GM12878 (cell line): ENCODE data around the gene AGBL3. TPM values are rescaled to one million over a fixed set of nuclear protein-coding genes. Genes with fewer than 3 reads are reported as not detected.

Experiments
- ASH2L ChIP-seq: fragments of 300-600, 200-600 bp; sonication (generic); IDR thresholded peaks from 2 replicates; pipeline ENCODE4 v1.6.1; 2017; ENCODE audit warnings: low read depth, mild to moderate bottlenecking, borderline replicate concordance
- BACH1 ChIP-seq: fragments of 450-650 bp; IDR thresholded peaks from 2 replicates; pipeline ENCODE4 v1.6.1; 2017; ENCODE audit warnings: mild to moderate bottlenecking, borderline replicate concordance
- BCL11A ChIP-seq: IDR thresholded peaks from 2 replicates; pipeline ENCODE4 v1.6.1; 2011; ENCODE audit warnings: low read depth, low read length
- CUX1 ChIP-seq: IDR thresholded peaks from 2 replicates; pipeline ENCODE4 v1.6.1; 2012; ENCODE audit warnings: improper control_type of control experiment, low read depth, low read length; ENCODE audit not compliant: insufficient replicate concordance
- E2F4 ChIP-seq: IDR thresholded peaks from 2 replicates; pipeline ENCODE4 v1.6.1; 2012; ENCODE audit warnings: low read depth, low read length, improper control_type of control experiment
- EED ChIP-seq: sonication (generic); IDR thresholded peaks from 2 replicates; pipeline ENCODE4 v1.6.1; 2016; ENCODE audit warnings: antibody characterized with exemption, low read depth
- FOS ChIP-seq: IDR thresholded peaks from 3 replicates; pipeline ENCODE4 v1.6.1; 2011; ENCODE audit warnings: borderline replicate concordance; ENCODE audit not compliant: insufficient read length; ENCODE audit errors: extremely low read depth
- MEF2A ChIP-seq: IDR thresholded peaks from 2 replicates; pipeline ENCODE4 v1.6.1; 2011; ENCODE audit warnings: low read depth, mild to moderate bottlenecking, low read length, moderate library complexity; ENCODE audit not compliant: insufficient read depth
- NFXL1 ChIP-seq: fragments of 450-650 bp; IDR thresholded peaks from 2 replicates; pipeline ENCODE4 v1.6.1; 2017; ENCODE audit warnings: antibody characterized with exemption, mild to moderate bottlenecking, borderline replicate concordance
- RAD51 ChIP-seq: fragments of 450-650 bp; IDR thresholded peaks from 2 replicates; pipeline ENCODE4 v1.6.1; 2016; ENCODE audit warnings: moderate library complexity, mild to moderate bottlenecking, inconsistent platforms
- RCOR1 ChIP-seq: conservative IDR thresholded peaks from 2 replicates; pipeline ENCODE4 v1.6.1; 2012; ENCODE audit warnings: low read depth, low read length, improper control_type of control experiment
- RFX5 ChIP-seq: IDR thresholded peaks from 2 replicates; pipeline ENCODE4 v1.6.1; 2011; ENCODE audit warnings: low read depth, low read length, improper control_type of control experiment
- RUNX3 ChIP-seq: IDR thresholded peaks from 2 replicates; pipeline ENCODE4 v1.6.1; 2012; ENCODE audit warnings: low read length, inconsistent platforms
- polyA plus RNA-seq, 11 experiments: library from polyadenylated mRNA; depleted of rRNA in 4 of 11; unstranded in 6 of 11; stranded (reverse) in 5 of 11; fragments of >200 nt; fragmentation: Nextera tagmentation in 4 of 11; fragmentation: Illumina TruSeq in 1 of 11; extraction: Ambion mirVana in 4 of 11; extraction: Trizol in 1 of 11; gene quantifications; 1 replicate in 1 of 11; 2 replicates in 10 of 11; pipeline versions ENCODE4 v1.2.1 to v1.2.3, GENCODE V29; 2011 to 2016; ENCODE audit warnings: inconsistent platforms in 2 of 11, missing spikeins in 2 of 11, low read depth in 1 of 11
- total RNA-seq, 4 experiments: library from RNA; depleted of rRNA in 3 of 4; stranded (reverse); fragments of >200 nt in 3 of 4; fragmentation: Illumina TruSeq in 1 of 4; extraction: Trizol in 1 of 4; gene quantifications; 2 replicates each; pipeline versions ENCODE4 v1.2.1 to v1.2.3, GENCODE V29; 2013 to 2021
- TF ChIP-seq, protein P1 (sequence below): IDR thresholded peaks from 2 replicates; pipeline ENCODE4 v1.6.1; 2012; ENCODE audit warnings: low read depth, low read length, improper control_type of control experiment
- TF ChIP-seq, protein P2 (sequence below): fragments of 450-650 bp; formaldehyde crosslinking; IDR thresholded peaks from 2 replicates; pipeline ENCODE4 v1.4.0; 2020; ENCODE audit warnings: mild to moderate bottlenecking, moderate library complexity
- TF ChIP-seq, protein P3 (sequence below), 3 experiments: IDR thresholded peaks in 2 of 3; conservative IDR thresholded peaks in 1 of 3; 2 replicates each; pipeline ENCODE4 v1.5.1; 2011; ENCODE audit warnings: low read depth in 3 of 3, low read length in 3 of 3, mild to moderate bottlenecking in 3 of 3, control low read depth in 2 of 3, moderate library complexity in 2 of 3, inconsistent platforms in 1 of 3, mixed read lengths in 1 of 3; ENCODE audit not compliant: control insufficient read depth in 2 of 3, insufficient read depth in 1 of 3; ENCODE audit errors: extremely low read depth in 1 of 3

Gene AGBL3
- total and polyA plus RNA-seq, 10 of the 15 experiments (the other 5 are each of a cell fraction or from before 2014, with no cell fraction given) = 0.82 to 12.4 (median 3.7) TPM

DNA sequence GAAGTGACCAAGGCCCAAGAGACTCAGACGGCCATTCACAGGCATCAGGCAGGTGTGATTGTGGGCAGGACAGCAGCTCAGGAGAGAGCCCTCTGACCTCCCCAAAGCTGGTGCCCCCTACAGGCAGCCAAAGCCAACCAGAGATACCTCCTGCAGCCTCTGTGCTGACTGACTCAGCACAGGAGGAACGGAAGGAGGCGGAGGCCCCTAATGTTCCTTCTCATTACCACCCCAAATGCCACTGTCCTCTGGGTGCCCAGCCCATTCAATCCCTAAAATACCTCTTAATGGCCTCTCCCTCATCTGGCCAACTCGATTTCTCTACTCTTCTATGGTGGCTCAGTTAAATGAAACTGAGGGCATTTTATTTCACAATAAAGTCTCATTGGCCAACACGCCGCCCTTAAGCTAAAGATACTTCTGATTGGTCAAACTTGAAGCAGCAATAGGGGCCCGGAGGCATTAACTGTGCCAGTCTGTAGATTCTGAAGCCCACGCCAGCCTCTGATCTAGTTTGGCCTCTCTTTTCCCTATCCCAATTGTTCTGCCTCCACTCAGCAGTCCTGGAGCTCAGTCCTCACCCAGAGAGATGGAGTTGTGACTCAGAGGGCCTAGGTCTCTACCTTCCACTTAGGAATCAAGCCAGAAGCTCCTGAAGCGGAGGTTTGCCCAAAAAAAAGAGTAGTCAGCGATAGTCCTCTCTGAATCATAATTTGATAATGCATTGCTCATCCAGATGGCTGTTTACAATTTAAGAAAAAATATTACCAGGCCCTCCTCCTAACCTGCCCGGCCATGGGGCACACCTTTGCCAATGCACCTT is 183.0 kb downstream of the AGBL3 start (continued):
- TF ChIP-seq CUX1 = no peak
- 0 out of 2 replicates have a peak, but pooled peaks have one; percentile 38 for TF ChIP-seq MEF2A
- no peak for TF ChIP-seq ASH2L
- TF ChIP-seq RFX5 = no peak
- TF ChIP-seq RCOR1 = no peak
- peak; percentile 24; the same call in 1 of the 2 replicates for TF ChIP-seq EED
- no peak for TF ChIP-seq E2F4
- TF ChIP-seq, protein P1, sequence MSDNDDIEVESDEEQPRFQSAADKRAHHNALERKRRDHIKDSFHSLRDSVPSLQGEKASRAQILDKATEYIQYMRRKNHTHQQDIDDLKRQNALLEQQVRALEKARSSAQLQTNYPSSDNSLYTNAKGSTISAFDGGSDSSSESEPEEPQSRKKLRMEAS = no peak
- TF ChIP-seq, protein P2, sequence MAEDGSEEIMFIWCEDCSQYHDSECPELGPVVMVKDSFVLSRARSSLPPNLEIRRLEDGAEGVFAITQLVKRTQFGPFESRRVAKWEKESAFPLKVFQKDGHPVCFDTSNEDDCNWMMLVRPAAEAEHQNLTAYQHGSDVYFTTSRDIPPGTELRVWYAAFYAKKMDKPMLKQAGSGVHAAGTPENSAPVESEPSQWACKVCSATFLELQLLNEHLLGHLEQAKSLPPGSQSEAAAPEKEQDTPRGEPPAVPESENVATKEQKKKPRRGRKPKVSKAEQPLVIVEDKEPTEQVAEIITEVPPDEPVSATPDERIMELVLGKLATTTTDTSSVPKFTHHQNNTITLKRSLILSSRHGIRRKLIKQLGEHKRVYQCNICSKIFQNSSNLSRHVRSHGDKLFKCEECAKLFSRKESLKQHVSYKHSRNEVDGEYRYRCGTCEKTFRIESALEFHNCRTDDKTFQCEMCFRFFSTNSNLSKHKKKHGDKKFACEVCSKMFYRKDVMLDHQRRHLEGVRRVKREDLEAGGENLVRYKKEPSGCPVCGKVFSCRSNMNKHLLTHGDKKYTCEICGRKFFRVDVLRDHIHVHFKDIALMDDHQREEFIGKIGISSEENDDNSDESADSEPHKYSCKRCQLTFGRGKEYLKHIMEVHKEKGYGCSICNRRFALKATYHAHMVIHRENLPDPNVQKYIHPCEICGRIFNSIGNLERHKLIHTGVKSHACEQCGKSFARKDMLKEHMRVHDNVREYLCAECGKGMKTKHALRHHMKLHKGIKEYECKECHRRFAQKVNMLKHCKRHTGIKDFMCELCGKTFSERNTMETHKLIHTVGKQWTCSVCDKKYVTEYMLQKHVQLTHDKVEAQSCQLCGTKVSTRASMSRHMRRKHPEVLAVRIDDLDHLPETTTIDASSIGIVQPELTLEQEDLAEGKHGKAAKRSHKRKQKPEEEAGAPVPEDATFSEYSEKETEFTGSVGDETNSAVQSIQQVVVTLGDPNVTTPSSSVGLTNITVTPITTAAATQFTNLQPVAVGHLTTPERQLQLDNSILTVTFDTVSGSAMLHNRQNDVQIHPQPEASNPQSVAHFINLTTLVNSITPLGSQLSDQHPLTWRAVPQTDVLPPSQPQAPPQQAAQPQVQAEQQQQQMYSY (CRISPR knock-in tag) = no peak
- peak; percentile 85 for TF ChIP-seq BACH1
- TF ChIP-seq, protein P3, sequence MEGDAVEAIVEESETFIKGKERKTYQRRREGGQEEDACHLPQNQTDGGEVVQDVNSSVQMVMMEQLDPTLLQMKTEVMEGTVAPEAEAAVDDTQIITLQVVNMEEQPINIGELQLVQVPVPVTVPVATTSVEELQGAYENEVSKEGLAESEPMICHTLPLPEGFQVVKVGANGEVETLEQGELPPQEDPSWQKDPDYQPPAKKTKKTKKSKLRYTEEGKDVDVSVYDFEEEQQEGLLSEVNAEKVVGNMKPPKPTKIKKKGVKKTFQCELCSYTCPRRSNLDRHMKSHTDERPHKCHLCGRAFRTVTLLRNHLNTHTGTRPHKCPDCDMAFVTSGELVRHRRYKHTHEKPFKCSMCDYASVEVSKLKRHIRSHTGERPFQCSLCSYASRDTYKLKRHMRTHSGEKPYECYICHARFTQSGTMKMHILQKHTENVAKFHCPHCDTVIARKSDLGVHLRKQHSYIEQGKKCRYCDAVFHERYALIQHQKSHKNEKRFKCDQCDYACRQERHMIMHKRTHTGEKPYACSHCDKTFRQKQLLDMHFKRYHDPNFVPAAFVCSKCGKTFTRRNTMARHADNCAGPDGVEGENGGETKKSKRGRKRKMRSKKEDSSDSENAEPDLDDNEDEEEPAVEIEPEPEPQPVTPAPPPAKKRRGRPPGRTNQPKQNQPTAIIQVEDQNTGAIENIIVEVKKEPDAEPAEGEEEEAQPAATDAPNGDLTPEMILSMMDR (IDR thresholded peaks at IDR 0.05 in 2 of 3, conservative IDR thresholded peaks at IDR 0.05 in 1 of 3; ENCODE audit: control insufficient read depth in 2 of 3, extremely low read depth in 1 of 3, insufficient read depth in 1 of 3, low read depth in 3 of 3, low read length in 3 of 3) = peak; percentile 80 to 88 (median 87); a peak in 5 of 6 replicates
- no peak for TF ChIP-seq FOS
- TF ChIP-seq BCL11A = no peak
- TF ChIP-seq RUNX3 = peak; percentile 57
- no peak; the same call in 1 of the 2 replicates for TF ChIP-seq NFXL1
- no peak for TF ChIP-seq RAD51
